Ishikawa (cell line): ENCODE results near the gene HK2.

ENCODE experiments used
- CEBPB ChIP-seq: IDR thresholded peaks from 2 replicates; pipeline ENCODE4 v1.6.1; 2012
- CREB1 ChIP-seq: IDR thresholded peaks from 2 replicates; pipeline ENCODE4 v1.6.1; 2012; ENCODE audit warnings: low read depth
- EP300 ChIP-seq: IDR thresholded peaks from 2 replicates; pipeline ENCODE4 v1.6.1; 2012; ENCODE audit warnings: borderline replicate concordance
- FOXM1 ChIP-seq: IDR thresholded peaks from 2 replicates; pipeline ENCODE4 v1.6.1; 2012; ENCODE audit warnings: low read depth, borderline replicate concordance
- RAD21 ChIP-seq: IDR thresholded peaks from 2 replicates; pipeline ENCODE4 v1.6.1; 2012; ENCODE audit warnings: low read depth
- REST ChIP-seq: IDR thresholded peaks from 2 replicates; pipeline ENCODE4 v1.6.1; 2012; ENCODE audit warnings: low read depth, mild to moderate bottlenecking
- TAF1 ChIP-seq: IDR thresholded peaks from 2 replicates; pipeline ENCODE4 v1.6.1; 2012; ENCODE audit warnings: low read depth, mild to moderate bottlenecking
- ZBTB7A ChIP-seq: IDR thresholded peaks from 2 replicates; pipeline ENCODE4 v1.6.1; 2012; ENCODE audit warnings: low read depth
- TF ChIP-seq, protein P1 (sequence below): IDR thresholded peaks from 2 replicates; pipeline ENCODE4 v1.6.1; 2012

GRCh38 chr2:74858281-74858680 is 24.4 kb downstream of the HK2 start:
- TF ChIP-seq TAF1 (no peak), RAD21 (no peak), EP300 (no peak), FOXM1 (no peak), REST (no peak), CREB1 (no peak), CEBPB (no peak), ZBTB7A (no peak)
- TF ChIP-seq, protein P1, sequence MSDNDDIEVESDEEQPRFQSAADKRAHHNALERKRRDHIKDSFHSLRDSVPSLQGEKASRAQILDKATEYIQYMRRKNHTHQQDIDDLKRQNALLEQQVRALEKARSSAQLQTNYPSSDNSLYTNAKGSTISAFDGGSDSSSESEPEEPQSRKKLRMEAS = no peak
